ENCODE results near the gene CES2. TPM values are rescaled to one million over a fixed set of nuclear protein-coding genes. Genes with fewer than 3 reads are reported as not detected.
"Not testable (repeated sequence)": the region's sequence is repeated elsewhere in the genome, so short reads cannot be mapped to it uniquely, and the experiment has no call there.

The CES2 gene
- total RNA-seq, 1 donor: 38.9 TPM

GRCh38 chr16:66953462-66954096 lies 18.3 kb downstream of the CES2 start:
- DNase-seq (ENCODE audit: low read depth): no peak
- no peak for TF ChIP-seq CTCF (IDR thresholded peaks at IDR 0.05; ENCODE audit: insufficient read depth, low read depth, low read length)
- H3K4me3 ChIP-seq (ENCODE audit: low read depth, low read length): no peak overlapping the region

DNA sequence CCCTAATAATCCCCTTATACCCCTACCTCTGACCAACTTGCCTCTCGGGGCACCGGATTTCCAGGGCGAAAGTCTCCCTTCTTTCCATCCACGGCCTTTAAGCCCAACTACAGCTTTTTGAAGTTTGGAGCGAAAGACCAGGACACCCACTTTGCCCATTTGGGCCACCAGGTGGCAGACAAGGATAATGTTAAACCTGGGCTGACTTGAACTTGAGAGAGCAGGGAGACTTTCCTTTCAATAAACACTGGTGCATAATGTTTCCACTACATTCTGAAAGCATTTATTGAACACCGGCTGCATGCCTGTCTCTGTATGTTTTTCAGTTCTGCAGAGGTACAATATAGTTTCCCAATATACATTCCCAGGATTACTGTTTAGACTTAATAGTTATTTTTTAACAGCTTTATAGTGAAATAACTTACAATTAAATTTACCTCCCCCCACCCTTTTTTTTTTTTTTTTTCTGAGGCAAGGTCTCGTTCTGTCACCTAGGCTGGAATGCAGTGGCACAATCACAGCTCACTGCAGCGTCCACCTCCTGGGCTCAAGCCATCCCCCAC lies 18.9 kb downstream of the CES2 start:
- peak; percentile 82 for DNase-seq (ENCODE audit: low read depth)
- no peak overlapping the region for H3K4me3 ChIP-seq (ENCODE audit: low read depth, low read length)
- peak; percentile 88 for TF ChIP-seq CTCF (IDR thresholded peaks at IDR 0.05; ENCODE audit: insufficient read depth, low read depth, low read length)

DNA sequence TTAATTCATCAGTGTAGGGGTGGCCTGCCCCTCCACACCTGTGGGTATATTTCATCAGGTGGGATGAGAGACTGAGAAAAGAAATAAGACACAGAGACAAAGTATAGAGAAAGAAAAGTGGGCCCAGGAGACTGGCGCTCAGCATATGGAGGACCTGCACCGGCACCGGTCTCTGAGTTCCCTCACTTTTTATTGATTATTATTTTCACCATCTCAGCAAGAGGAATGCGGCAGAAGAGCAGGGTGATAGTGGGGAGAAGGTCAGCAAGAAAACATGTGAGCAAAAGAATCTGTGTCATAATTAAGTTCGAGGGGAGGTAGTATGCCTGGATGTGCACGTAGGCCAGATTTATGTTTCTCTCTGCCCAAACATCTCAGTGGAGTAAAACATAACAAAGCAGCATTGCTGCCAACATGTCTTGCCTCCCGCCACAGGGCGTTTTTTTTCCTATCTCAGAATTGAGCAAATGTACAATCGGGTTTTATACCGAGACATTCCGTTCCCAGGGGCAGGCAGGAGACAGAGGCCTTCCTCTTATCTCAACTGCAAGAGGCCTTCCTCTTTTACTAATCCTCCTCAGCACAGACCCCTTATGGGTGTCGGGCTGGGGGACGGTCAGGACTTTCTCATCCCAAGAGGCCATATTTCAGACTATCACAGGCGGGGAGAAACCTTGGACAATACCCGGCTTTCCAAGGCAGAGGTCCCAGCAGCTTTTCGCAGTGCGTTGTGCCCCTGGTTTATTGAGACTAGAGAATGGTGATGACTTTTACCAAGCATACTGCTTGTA lies 20.2 kb downstream of the CES2 start:
- DNase-seq (ENCODE audit: low read depth); H3K4me3 ChIP-seq (ENCODE audit: low read depth, low read length): not testable (repeated sequence)

DNA sequence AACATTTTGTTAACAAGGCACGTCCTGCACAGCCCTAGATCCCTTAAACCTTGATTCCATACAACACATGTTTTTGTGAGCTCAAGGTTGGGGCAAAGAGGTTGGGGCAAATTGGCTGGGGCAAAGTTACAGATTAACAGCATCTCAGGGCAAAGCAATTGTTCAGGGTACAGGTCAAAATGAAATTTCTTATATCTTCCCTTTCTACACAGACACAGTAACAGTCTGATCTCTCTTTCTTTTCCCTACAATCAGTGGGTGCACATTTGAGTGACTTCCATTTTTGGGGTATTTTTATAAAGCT lies 20.8 kb downstream of the CES2 start:
- not testable (repeated sequence) for H3K4me3 ChIP-seq (ENCODE audit: low read depth, low read length); DNase-seq (ENCODE audit: low read depth)

- no peak overlapping the region for H3K4me3 ChIP-seq (ENCODE audit: low read depth, low read length)
- no peak for DNase-seq (ENCODE audit: low read depth)
- TF ChIP-seq CTCF (IDR thresholded peaks at IDR 0.05; ENCODE audit: insufficient read depth, low read depth, low read length): no peak
These were observed 23.8 kb downstream of the CES2 start for GRCh38 chr16:66958857-66959703.

- no peak for DNase-seq (ENCODE audit: low read depth)
- TF ChIP-seq CTCF (IDR thresholded peaks at IDR 0.05; ENCODE audit: insufficient read depth, low read depth, low read length): no peak
- H3K4me3 ChIP-seq (ENCODE audit: low read depth, low read length): no peak overlapping the region
These were observed 24.4 kb downstream of the CES2 start for GRCh38 chr16:66959704-66960161.

- TF ChIP-seq CTCF (IDR thresholded peaks at IDR 0.05; ENCODE audit: insufficient read depth, low read depth, low read length): no peak
- DNase-seq (ENCODE audit: low read depth): no peak
- H3K4me3 ChIP-seq (ENCODE audit: low read depth, low read length): no peak overlapping the region
These were observed 25.0 kb downstream of the CES2 start for GRCh38 chr16:66960270-66960669.

Data from fibroblast of villous mesenchyme (primary cell).